GM10266 (cell line): ENCODE data around the gene CDC34.

Source experiments
- DNase-seq: peaks from one replicate; pipeline ENCODE4 v3.0.0; 2012; ENCODE audit errors: extremely low spot score
- CTCF ChIP-seq: IDR thresholded peaks from 2 replicates; pipeline ENCODE4 v1.5.1; 2012; ENCODE audit warnings: mild to moderate bottlenecking, low read depth; ENCODE audit not compliant: control insufficient read depth, insufficient read depth; ENCODE audit errors: missing control alignments

CDC34 gene

DNA sequence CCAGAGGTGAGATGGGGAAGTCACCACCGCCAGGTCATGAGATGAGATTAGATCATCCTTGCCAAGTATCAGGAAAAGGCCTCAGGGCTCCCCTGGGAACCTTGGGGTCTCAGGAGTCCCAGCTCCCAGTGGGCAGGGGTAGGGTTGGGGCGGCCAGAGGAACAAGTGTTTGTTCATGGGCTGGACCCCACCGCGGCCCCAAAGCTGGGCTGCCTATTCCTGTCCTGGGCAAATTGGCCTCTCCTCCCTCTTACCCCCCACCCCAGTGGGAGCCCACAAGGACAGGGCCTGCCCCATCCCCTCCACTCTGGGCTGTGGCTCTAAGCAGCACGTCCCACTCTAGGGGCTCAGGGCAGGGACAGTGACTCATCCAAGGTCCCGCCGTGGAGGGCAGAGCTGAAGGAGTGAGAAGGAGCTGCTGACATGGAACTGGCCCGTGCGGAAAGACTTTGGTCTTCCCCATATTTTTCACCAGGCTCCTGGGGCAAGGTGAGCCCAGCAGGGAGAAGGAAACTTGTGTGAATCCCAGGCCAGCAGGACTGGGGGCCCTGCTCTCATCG is 54.1 kb downstream of the CDC34 start:
- no peak for DNase-seq
- TF ChIP-seq CTCF, result no peak

DNA sequence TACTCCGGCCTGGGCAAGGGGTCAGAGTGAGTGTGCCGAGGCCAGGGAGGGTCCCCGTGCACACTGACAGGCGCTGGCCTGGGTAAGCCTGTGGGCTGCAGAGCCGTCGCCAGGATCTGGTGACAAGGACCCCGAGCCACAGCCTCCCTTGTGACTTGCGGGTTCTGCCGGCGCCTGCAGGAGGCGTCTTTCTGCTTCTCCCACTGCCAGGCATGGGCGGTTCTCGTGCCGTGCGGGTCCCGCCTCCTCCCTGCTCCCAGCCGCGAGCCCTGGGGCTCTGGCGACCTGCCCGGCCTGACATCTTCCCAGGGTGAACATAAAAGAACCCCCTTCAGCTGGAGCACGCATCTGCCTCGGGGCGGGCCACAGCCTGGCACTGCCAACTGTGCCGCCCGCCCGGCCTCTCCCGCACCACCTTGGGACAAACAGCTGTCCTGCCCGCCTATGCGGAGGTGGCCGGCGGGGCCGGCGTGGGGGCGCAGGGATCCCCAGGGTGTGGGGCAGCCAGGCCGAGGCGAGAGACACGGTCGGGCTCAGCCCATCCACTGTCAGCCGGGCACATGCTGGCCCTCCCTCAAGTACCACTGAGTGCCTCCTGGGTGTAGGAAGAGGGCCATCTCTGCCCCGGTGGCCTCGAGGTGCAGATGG is 56.7 kb downstream of the CDC34 start:
- peak; percentile 54 for TF ChIP-seq CTCF
- DNase-seq, result peak; percentile 70

GRCh38 chr19:588741-589692 is 57.5 kb downstream of the CDC34 start:
- no peak for DNase-seq
- peak; percentile 30 for TF ChIP-seq CTCF

DNA sequence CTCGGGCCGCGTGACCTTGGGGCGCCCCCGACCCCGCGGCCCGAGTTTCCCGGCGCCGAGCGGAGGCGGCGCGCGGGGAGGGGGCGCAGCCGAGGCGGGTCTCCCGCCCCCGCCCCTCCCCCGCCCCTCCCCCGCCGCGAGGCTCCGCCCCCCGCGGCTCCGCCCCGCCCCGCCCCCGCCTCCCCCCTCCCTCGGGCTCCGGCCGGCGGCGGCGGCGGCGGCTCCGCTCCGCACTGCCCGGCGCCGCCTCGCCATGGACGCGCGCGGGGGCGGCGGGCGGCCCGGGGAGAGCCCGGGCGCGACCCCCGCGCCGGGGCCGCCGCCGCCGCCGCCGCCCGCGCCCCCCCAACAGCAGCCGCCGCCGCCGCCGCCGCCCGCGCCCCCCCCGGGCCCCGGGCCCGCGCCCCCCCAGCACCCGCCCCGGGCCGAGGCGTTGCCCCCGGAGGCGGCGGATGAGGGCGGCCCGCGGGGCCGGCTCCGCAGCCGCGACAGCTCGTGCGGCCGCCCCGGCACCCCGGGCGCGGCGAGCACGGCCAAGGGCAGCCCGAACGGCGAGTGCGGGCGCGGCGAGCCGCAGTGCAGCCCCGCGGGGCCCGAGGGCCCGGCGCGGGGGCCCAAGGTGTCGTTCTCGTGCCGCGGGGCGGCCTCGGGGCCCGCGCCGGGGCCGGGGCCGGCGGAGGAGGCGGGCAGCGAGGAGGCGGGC is 58.3 kb downstream of the CDC34 start, which contains the start of gene HCN2:
Gene HCN2, plus strand, starts transcription at position 189 of the 703 bp plus-strand sequence. Its CDS starts 65 bp downstream, at position 254.
- no peak for DNase-seq
- TF ChIP-seq CTCF, result no peak

GRCh38 chr19:590396-590745 is 58.8 kb downstream of the CDC34 start:
- no peak for DNase-seq
- TF ChIP-seq CTCF, result no peak

- TF ChIP-seq CTCF, result no peak
- DNase-seq, result no peak
These were observed 59.2 kb downstream of the CDC34 start for GRCh38 chr19:590750-591098.
